HG03135 (cell line): Measurements from ENCODE around the gene CLASRP.
A peak's percentile ranks its signal among the peaks of the same experiment; 100 is the strongest.

Experiments used
- ATAC-seq: cut with Tn5 transposase; IDR thresholded peaks from one replicate; pipeline ENCODE4 v1.9.1; 2021; ENCODE audit warnings: mild to moderate bottlenecking, moderate library complexity; ENCODE audit not compliant: unreplicated experiment

Gene CLASRP

GRCh38 chr19:45079911-45080370 lies 41.1 kb downstream of the CLASRP start:
- ATAC-seq: no peak

- no peak for ATAC-seq
These were observed 43.3 kb downstream of the CLASRP start for GRCh38 chr19:45082170-45082569.

- ATAC-seq: no peak
These were observed 47.6 kb downstream of the CLASRP start for GRCh38 chr19:45086480-45086879.

- no peak for ATAC-seq
These were observed 48.7 kb downstream of the CLASRP start for GRCh38 chr19:45087531-45087930.

GRCh38 chr19:45090034-45090433 lies 51.2 kb downstream of the CLASRP start:
- ATAC-seq: no peak

GRCh38 chr19:45090606-45091005 lies 51.8 kb downstream of the CLASRP start:
- ATAC-seq: no peak

- ATAC-seq: peak; percentile 60
These were observed 52.4 kb downstream of the CLASRP start for GRCh38 chr19:45091031-45091923.

GRCh38 chr19:45092747-45093678 lies 54.2 kb downstream of the CLASRP start, which contains the start of gene PPP1R37:
Gene PPP1R37, plus strand, starts transcription at chr19:45093179. Its CDS starts 147 bp downstream, at chr19:45093326.
- ATAC-seq: peak; percentile 61

GRCh38 chr19:45094137-45094536 lies 55.3 kb downstream of the CLASRP start:
- no peak for ATAC-seq

- no peak for ATAC-seq
These were observed 55.9 kb downstream of the CLASRP start for GRCh38 chr19:45094707-45095106.

- no peak for ATAC-seq
These were observed 56.9 kb downstream of the CLASRP start for GRCh38 chr19:45095496-45096413.

- no peak for ATAC-seq
These were observed 57.9 kb downstream of the CLASRP start for GRCh38 chr19:45096700-45097099.

- no peak for ATAC-seq
These were observed 58.6 kb downstream of the CLASRP start for GRCh38 chr19:45097450-45097775.

GRCh38 chr19:45097776-45098520 lies 59.1 kb downstream of the CLASRP start:
- no peak for ATAC-seq

- no peak for ATAC-seq
These were observed 59.9 kb downstream of the CLASRP start for GRCh38 chr19:45098521-45099466.

GRCh38 chr19:45099467-45100191 lies 60.8 kb downstream of the CLASRP start:
- no peak for ATAC-seq

- ATAC-seq: no peak
These were observed 61.4 kb downstream of the CLASRP start for GRCh38 chr19:45100201-45100600.

GRCh38 chr19:45100846-45101252 lies 62.0 kb downstream of the CLASRP start:
- ATAC-seq: no peak
